HG02943 (cell line): ENCODE results near the gene ATP6V0D1.

Experiments used
- ATAC-seq: cut with Tn5 transposase; IDR thresholded peaks from one replicate; pipeline ENCODE4 v1.9.1; 2021; ENCODE audit warnings: mild to moderate bottlenecking, low read depth, moderate library complexity; ENCODE audit not compliant: unreplicated experiment

ATP6V0D1 gene

DNA sequence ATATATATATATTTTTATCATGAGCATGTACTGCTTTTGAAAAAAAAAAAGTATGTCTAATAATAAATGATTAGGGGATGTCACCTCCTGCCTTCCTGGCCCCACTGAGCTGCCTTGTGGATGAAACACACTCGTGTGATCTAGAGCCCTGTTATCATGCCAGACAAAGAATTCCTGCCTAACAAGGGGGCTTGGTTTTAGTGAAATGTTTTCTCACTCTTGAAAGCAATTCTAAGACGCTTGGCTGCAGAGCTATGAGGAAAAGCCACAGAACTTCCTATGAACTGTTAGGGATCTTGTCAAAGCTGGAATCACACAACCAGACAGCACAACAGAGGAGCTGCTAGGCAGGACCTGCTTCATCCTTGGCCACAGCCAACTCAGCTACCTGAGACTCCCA is 68.7 kb downstream of the ATP6V0D1 start:
- no peak for ATAC-seq

GRCh38 chr16:67411339-67411738 is 69.6 kb downstream of the ATP6V0D1 start:
- ATAC-seq, result no peak

DNA sequence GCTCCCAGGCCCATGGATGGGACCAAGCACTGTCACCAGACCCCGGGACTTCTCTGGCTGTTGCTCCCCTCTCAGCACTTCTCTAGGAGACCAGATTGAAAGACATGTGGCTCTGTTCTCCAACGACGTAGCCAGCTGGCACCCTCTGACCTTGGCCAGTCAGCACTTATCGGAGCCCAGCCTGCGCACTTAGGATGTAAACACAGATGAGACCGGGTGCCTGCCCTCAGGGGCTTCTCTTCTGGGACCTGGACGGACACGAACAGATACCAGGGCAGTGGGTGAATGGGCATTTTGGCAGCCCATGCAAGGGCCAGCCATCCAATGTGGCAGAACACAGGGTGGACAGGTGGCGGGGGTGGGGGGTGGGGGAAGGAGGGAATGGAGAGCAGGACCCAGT is 71.3 kb downstream of the ATP6V0D1 start:
- no peak for ATAC-seq

GRCh38 chr16:67407788-67408452 is 73.0 kb downstream of the ATP6V0D1 start:
- ATAC-seq, result no peak

- no peak for ATAC-seq
These were observed 73.7 kb downstream of the ATP6V0D1 start for GRCh38 chr16:67407176-67407787.

GRCh38 chr16:67406111-67406971 is 74.6 kb downstream of the ATP6V0D1 start:
- no peak for ATAC-seq

GRCh38 chr16:67405336-67405735 is 75.6 kb downstream of the ATP6V0D1 start:
- no peak for ATAC-seq

GRCh38 chr16:67404740-67405226 is 76.2 kb downstream of the ATP6V0D1 start:
- no peak for ATAC-seq

DNA sequence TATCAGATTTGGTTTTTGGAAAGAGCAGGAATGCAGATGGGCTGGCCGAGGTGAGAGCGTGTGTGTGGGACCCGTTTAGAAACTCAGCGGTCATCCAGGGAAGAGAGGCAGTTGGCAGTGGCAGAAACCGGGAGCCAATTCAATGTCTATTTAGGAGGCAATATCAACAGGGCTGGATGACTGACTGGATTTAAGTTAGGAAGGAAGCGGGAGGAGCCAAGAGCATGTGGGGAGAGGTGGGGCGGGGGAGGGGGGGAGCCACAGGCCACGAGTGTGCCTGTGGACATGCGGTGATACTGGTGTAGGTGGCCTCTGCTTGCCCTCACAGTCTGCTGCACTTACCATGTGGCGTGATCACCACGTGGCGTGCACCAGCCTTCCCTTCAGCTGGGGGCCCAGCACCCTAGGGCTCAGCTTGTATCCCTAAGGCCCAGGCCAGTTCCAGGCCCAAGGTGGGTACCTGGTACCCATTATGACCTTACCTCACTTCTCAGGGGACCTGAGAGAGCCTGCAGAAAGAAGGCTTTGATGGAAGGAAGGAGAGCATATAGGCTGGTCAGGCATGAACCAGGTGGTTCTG is 76.9 kb downstream of the ATP6V0D1 start:
- ATAC-seq, result no peak

GRCh38 chr16:67400901-67401300 is 80.1 kb downstream of the ATP6V0D1 start:
- ATAC-seq, result no peak

GRCh38 chr16:67399749-67400704 is 80.9 kb downstream of the ATP6V0D1 start:
- ATAC-seq, result no peak

- ATAC-seq, result no peak
These were observed 81.7 kb downstream of the ATP6V0D1 start for GRCh38 chr16:67399218-67399733.

DNA sequence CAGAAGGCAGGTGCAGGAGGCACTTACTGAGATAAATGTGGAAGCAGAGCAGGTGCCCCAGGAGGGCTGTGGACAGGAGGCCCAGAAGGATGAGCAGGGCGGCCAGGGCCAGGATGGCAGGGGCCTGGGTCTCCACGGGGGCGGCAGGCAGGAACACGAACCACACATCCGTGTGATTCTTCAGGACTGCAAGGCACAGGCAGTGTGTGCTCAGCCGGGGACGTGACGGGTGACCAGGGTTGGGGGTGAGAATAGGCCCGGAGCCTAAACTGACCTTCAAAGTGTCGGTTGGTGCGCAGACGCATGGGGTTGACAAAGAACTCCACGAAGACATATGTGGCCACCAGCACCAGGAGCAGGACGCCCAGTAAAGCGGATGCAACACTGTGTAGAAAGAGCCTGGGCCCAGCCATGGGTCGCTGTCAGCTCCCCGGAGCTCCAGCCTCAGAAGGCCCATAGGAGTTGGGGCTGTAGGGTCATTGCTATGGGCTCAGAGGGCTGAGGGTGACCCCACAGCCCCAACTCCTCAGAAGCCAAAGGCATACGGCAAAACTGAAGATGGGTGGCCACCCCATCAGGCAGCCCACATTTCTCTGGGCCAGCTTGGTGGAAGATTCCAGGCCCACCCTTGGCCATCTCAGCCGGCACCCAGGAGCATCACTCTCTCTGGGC is 82.3 kb downstream of the ATP6V0D1 start:
- ATAC-seq, result no peak

DNA sequence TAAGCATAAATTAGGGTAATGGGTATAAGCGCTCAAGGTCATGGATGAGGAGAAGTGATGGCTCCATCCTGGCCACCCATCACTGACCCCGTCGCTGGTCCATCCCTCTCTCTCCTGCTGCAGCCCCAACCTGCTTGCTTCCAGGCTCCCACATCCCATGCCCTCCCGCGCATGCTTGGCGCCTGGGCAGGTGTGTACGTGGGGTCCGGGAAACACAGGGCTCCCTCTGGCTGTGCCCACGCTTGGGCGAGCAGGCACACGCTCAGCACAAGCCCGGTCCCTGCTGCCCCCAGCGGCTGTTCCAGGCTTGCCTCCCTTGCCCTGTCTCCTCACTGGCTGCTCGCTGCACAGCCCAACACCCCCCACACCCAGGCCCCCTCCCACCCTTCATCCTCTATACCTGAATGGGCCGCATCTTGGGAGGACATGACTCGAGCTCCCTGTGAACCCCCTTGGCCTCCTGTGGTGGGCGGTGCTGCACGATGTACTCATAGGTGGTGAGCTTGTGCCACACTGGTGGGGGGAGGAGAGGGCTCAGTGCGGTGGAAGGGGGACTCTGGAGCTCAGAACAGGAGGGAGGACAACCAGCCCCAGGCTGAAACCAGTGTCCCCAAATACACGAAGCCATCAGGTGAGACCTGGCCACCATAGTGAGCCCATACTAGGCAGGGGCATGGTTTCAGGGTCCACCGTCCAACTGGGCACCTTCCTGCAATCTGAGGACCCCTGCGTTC is 83.0 kb downstream of the ATP6V0D1 start:
- ATAC-seq, result no peak

DNA sequence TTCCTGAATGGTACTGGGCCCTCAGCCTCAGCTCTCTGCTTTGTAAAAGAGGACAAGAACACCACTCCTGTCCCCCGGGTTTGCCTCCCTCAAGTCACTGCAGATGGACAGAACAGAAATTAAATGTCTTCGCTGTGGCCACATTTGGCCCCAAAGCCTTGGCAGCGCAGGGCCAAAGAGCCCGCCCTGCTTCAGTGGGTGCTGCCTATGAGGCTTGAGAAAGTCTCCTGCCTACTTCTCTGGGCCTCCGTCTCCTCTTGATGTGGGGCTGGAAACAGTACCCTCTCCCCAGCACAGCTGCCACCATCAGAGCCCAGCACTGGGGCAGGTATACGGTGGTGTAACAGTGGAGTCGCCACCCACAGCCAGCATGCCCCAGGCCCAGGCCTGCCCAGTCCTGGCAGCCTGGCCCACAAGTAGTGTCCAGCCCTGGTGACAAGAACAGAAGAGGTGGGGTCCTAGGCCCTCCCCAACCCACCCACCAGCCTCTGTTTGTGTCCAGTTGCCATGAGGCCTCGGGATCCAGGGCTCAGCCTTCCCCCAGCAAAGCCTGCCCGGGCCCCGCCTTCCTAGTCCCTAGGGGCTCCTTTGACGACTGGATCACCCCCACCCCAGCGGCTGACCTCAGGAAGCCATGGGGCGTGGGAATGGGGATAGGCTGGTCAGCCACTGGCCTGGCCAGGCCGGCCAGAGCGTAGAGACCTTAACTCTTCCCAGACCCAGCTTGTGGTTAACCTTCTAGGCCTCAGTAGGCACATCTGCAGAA is 83.7 kb downstream of the ATP6V0D1 start:
- no peak for ATAC-seq

GRCh38 chr16:67396159-67397035 is 84.6 kb downstream of the ATP6V0D1 start:
- no peak for ATAC-seq
